Naive thymus-derived CD8-positive, alpha-beta T cell (primary cell): Measurements from ENCODE around the gene SUSD2. TPM values are rescaled to one million over a fixed set of nuclear protein-coding genes. Genes with fewer than 3 reads are reported as not detected.
"Not testable (repeated sequence)": the region's sequence is repeated elsewhere in the genome, so short reads cannot be mapped to it uniquely, and the experiment has no call there.

Experiments used
- ATAC-seq, 2 donors: fragments of 150-1000 bp; cut with Tn5 transposase in 1 of 2; sonication (Bioruptor Pico), chemical (Tn5 transposase) in 1 of 2; 1 replicate in 1 of 2; 2 replicates in 1 of 2; pipeline ENCODE4 v1.10.0; 2021; ENCODE audit warnings: mild to moderate bottlenecking in 2 of 2, moderate library complexity in 2 of 2
- POLR2A ChIA-PET: fragments of 350-600 bp; sonication (Branson Sonifier 250); formaldehyde crosslinking; loops from one replicate; lab custom pipeline; 2021; ENCODE audit warnings: antibody characterized with exemption; lab: Charles Lee
- DNase-seq, 10 donors: peaks; one replicate each; pipeline versions ENCODE4 v3.0.0 to v3.0.0-alpha.2; 2020 to 2022
- H3K27ac Mint-ChIP-seq, 10 donors: one replicate each; pipeline ENCODE4 v1.8.0; 2020 to 2022; ENCODE audit warnings: mild to moderate bottlenecking in 10 of 10, mixed read lengths in 10 of 10, moderate library complexity in 4 of 10, inconsistent platforms in 1 of 10
- H3K27me3 Mint-ChIP-seq, 5 donors: one replicate each; pipeline ENCODE4 v1.8.0; 2021 to 2022; ENCODE audit warnings: mixed read lengths in 5 of 5
- H3K36me3 Mint-ChIP-seq, 3 donors: one replicate each; pipeline ENCODE4 v1.8.0; 2020 to 2022; ENCODE audit warnings: mixed read lengths in 3 of 3, mild to moderate bottlenecking in 2 of 3, inconsistent platforms in 1 of 3
- H3K4me1 Mint-ChIP-seq, 4 donors: one replicate each; pipeline ENCODE4 v1.8.0; 2021 to 2022; ENCODE audit warnings: mixed read lengths in 4 of 4
- H3K4me3 Mint-ChIP-seq, 10 donors: one replicate each; pipeline ENCODE4 v1.8.0; 2020 to 2022; ENCODE audit warnings: mild to moderate bottlenecking in 10 of 10, mixed read lengths in 10 of 10, moderate library complexity in 6 of 10, inconsistent platforms in 1 of 10
- H3K9me3 Mint-ChIP-seq, 9 donors: one replicate each; pipeline ENCODE4 v1.8.0; 2020 to 2022; ENCODE audit warnings: mixed read lengths in 9 of 9, mild to moderate bottlenecking in 3 of 9, inconsistent platforms in 1 of 9, moderate library complexity in 1 of 9
- polyA plus RNA-seq, 3 donors: library from polyadenylated mRNA; unstranded; fragments of 300-500 nt; fragmentation: Illumina TruSeq; gene quantifications; one replicate each; pipeline ENCODE4 v1.2.3, GENCODE V29; 2021
- total RNA-seq, 8 experiments: library from RNA in 2 of 8; stranded (reverse) in 2 of 8; gene quantifications; one replicate each; pipeline ENCODE4 v1.2.3 and lab custom pipeline; 2021 to 2026

Gene SUSD2
- total and polyA plus RNA-seq, 5 experiments from 2014 or later: 0.07 to 1.9 (median 0.87) TPM; not detected in 1

- Mint-ChIP-seq H3K4me1 (peaks cover 0 to 8% (median 3%) of the 10 kb centered on the region in 4 donors), H3K9me3 (no peaks in the 10 kb centered on the region), H3K27me3 (no peaks in the 10 kb centered on the region), H3K4me3 (no peak overlapping the region), H3K36me3 (no peaks in the 10 kb centered on the region), H3K27ac (no peak overlapping the region)
- ATAC-seq: no peak
- DNase-seq: no peak
- POLR2A ChIA-PET: no interaction called here
Measured at GRCh38 chr22:24198682-24199052, 17.4 kb downstream of the SUSD2 start.

DNA sequence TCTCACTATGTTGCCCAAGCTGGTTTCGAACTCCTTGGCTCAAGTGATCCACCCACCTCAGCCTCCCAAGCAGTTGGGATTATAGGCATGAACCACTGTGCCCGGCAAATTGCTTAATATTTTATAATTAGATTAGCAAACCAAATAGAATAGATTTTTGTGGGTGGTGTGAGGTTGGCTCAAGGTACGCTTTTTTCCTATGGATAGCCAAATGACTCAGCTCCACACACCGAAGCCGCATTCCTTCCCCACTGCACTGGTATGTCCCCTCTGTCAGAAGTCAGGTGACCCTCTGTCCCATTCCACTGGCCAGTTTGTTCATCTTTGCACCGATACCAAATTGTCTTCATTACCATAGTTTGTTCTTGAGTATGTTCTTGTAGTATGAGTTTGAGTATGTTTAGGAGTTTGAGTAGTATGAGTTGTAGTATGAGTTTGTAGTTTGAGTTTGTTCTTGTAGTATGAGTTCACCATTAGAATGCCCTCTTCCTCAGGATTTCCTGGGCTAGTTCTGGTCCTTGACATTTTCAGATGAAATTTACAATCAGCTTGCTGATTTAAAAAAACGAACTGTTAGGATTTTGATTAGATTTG is 19.4 kb downstream of the SUSD2 start:
- no peaks in the 10 kb centered on the region for H3K36me3 Mint-ChIP-seq
- H3K4me3 Mint-ChIP-seq: no peak overlapping the region
- H3K9me3 Mint-ChIP-seq: no peaks in the 10 kb centered on the region
- peaks cover 0 to 14% (median 3%) of the 10 kb centered on the region in 4 donors for H3K4me1 Mint-ChIP-seq
- POLR2A ChIA-PET: interaction anchor here (0.6 to 0.8 kb wide), 2 partner anchors 8 to 422 kb away, joined by 3 read pairs; no protein-coding TSS in a partner anchor
- DNase-seq (no peak), ATAC-seq (no peak)
- H3K27me3 Mint-ChIP-seq: no peaks in the 10 kb centered on the region
- no peak overlapping the region for H3K27ac Mint-ChIP-seq

GRCh38 chr22:24201681-24202614 is 20.7 kb downstream of the SUSD2 start:
- Mint-ChIP-seq H3K27me3 (no peaks in the 10 kb centered on the region), H3K27ac (no peak overlapping the region), H3K9me3 (no peaks in the 10 kb centered on the region), H3K4me3 (peak overlapping the region in 1 of 10 donors; percentile 4), H3K36me3 (no peaks in the 10 kb centered on the region), H3K4me1 (peaks cover 0 to 21% (median 6%) of the 10 kb centered on the region in 4 donors)
- DNase-seq (no peak), ATAC-seq (no peak)
- POLR2A ChIA-PET: interaction anchor here (0.7 kb wide), 1 partner anchor 986 kb away, joined by 3 read pairs; no protein-coding TSS in a partner anchor

DNA sequence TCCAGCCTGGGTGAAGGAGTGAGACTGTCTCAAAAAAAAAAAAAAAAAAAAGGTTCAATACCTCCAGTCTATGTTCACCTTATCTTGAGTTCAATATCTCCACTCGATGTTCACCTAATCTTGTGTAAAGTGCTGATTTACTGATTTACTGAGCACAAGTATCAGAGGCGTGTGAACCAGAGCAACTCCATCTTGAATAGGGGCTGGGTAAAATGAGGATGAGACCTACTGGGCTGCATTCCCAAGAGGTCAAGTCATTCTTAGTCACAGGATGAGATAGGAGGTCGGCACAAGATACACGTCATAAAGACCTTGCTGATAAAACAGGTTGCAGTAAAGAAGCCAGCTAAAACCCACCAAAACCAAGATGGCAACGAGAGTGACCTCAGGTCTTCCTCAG is 22.6 kb downstream of the SUSD2 start:
- H3K27me3 Mint-ChIP-seq, H3K4me3 Mint-ChIP-seq, POLR2A ChIA-PET, ATAC-seq, DNase-seq, H3K27ac Mint-ChIP-seq, H3K36me3 Mint-ChIP-seq, H3K9me3 Mint-ChIP-seq: not testable (repeated sequence)
- peaks cover 9 to 27% (median 18%) of the 10 kb centered on the region in 4 donors for H3K4me1 Mint-ChIP-seq

- ATAC-seq: no peak
- Mint-ChIP-seq H3K4me1 (peaks cover 11 to 28% (median 18%) of the 10 kb centered on the region in 4 donors), H3K36me3 (no peaks in the 10 kb centered on the region), H3K9me3 (no peaks in the 10 kb centered on the region), H3K27ac (peak overlapping the region in 3 of 10 donors; percentile 4 to 49 (median 39)), H3K4me3 (peak overlapping the region in 1 of 10 donors; percentile 7), H3K27me3 (no peaks in the 10 kb centered on the region)
- DNase-seq: no peak
- POLR2A ChIA-PET: no interaction called here
Measured at GRCh38 chr22:24205438-24206195, 24.3 kb downstream of the SUSD2 start.

- ATAC-seq, DNase-seq, H3K27me3 Mint-ChIP-seq, H3K9me3 Mint-ChIP-seq, H3K36me3 Mint-ChIP-seq, POLR2A ChIA-PET: not testable (repeated sequence)
- Mint-ChIP-seq H3K4me1 (peaks cover 11 to 28% (median 18%) of the 10 kb centered on the region in 4 donors), H3K4me3 (peak overlapping the region in 1 of 10 donors; percentile 22), H3K27ac (peak overlapping the region in 3 of 10 donors; percentile 23 to 80 (median 58))
Measured at GRCh38 chr22:24206460-24207263, 25.4 kb downstream of the SUSD2 start.

DNA sequence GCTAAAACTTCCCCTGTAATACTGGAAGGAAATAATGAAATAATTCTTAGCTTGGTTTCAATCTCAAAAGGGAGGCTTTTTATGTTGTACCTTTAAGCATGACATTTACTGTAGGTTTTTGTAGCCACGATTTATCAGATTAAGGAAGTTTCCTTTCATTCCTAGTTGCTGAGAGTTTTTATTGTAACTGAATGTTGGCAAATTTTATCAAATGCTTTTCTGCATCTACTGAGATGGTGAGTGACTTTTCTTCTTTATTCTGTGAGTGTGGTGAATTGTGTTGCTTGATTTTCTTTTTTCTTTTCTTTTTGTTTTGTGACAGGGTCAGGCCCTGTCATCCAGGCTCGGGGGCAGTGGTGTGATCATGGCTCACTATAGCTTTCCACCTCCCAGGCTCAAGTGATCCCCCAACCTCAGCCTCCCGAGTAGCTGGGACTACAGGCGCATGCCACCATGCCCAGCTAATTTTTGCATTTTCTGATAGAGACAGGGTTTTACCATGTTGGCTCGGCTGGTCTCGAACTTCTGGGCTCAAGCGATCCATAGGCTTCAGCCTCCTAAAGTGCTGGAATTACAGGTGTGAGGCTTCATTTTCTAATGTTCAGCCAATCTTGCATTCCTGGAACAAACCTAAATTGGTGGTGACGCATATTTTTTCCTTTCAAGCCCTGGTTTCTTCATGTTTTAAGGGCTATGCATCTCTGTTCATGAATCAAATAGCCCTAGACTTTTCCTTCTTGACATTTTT is 26.2 kb downstream of the SUSD2 start:
- Mint-ChIP-seq H3K4me3 (peak overlapping the region in 5 of 10 donors; percentile 2 to 65 (median 42)), H3K27ac (peak overlapping the region in 7 of 10 donors; percentile 3 to 89 (median 37)), H3K36me3 (no peaks in the 10 kb centered on the region), H3K27me3 (no peaks in the 10 kb centered on the region), H3K4me1 (peaks cover 11 to 31% (median 18%) of the 10 kb centered on the region in 4 donors), H3K9me3 (no peaks in the 10 kb centered on the region)
- POLR2A ChIA-PET: no interaction called here
- ATAC-seq (no peak), DNase-seq (no peak)

GRCh38 chr22:24208012-24208749 is 26.9 kb downstream of the SUSD2 start:
- Mint-ChIP-seq H3K36me3 (no peaks in the 10 kb centered on the region), H3K4me3 (peak overlapping the region in 5 of 10 donors; percentile 2 to 65 (median 42)), H3K27ac (peak overlapping the region in 5 of 10 donors; percentile 22 to 89 (median 58)), H3K4me1 (peaks cover 11 to 32% (median 18%) of the 10 kb centered on the region in 4 donors), H3K27me3 (no peaks in the 10 kb centered on the region), H3K9me3 (no peaks in the 10 kb centered on the region)
- ATAC-seq (no peak), DNase-seq (no peak)
- POLR2A ChIA-PET: no interaction called here

GRCh38 chr22:24209016-24209415 is 27.7 kb downstream of the SUSD2 start:
- ATAC-seq: no peak
- H3K27me3 Mint-ChIP-seq: no peaks in the 10 kb centered on the region
- no peaks in the 10 kb centered on the region for H3K36me3 Mint-ChIP-seq

GRCh38 chr22:24209687-24210086 is 28.4 kb downstream of the SUSD2 start:
- DNase-seq (no peak), ATAC-seq (no peak)
- H3K27me3 Mint-ChIP-seq: no peaks in the 10 kb centered on the region
- H3K36me3 Mint-ChIP-seq: no peaks in the 10 kb centered on the region
- no peak overlapping the region for H3K27ac Mint-ChIP-seq
- H3K9me3 Mint-ChIP-seq: no peaks in the 10 kb centered on the region
- H3K4me1 Mint-ChIP-seq: peaks cover 11 to 32% (median 18%) of the 10 kb centered on the region in 4 donors
- POLR2A ChIA-PET: no interaction called here
- no peak overlapping the region for H3K4me3 Mint-ChIP-seq

More at GRCh38 chr22:24209016-24209415, 27.7 kb downstream of the SUSD2 start:
- H3K4me1 Mint-ChIP-seq: peaks cover 11 to 32% (median 18%) of the 10 kb centered on the region in 4 donors
- H3K4me3 Mint-ChIP-seq: no peak overlapping the region
- peak overlapping the region in 3 of 10 donors; percentile 3 to 7 (median 5) for H3K27ac Mint-ChIP-seq
- no peak for DNase-seq
- no peaks in the 10 kb centered on the region for H3K9me3 Mint-ChIP-seq
- POLR2A ChIA-PET: interaction anchor here (0.6 kb wide), 1 partner anchor 9 kb away, joined by 3 read pairs; no protein-coding TSS in a partner anchor

- POLR2A ChIA-PET, H3K4me3 Mint-ChIP-seq, H3K27ac Mint-ChIP-seq, ATAC-seq, H3K36me3 Mint-ChIP-seq, H3K27me3 Mint-ChIP-seq, DNase-seq, H3K9me3 Mint-ChIP-seq: not testable (repeated sequence)
- peaks cover 11 to 30% (median 18%) of the 10 kb centered on the region in 4 donors for H3K4me1 Mint-ChIP-seq
Measured at GRCh38 chr22:24210409-24210808, 29.1 kb downstream of the SUSD2 start.
